ENCODE data around the gene MPL.

The MPL gene

DNA sequence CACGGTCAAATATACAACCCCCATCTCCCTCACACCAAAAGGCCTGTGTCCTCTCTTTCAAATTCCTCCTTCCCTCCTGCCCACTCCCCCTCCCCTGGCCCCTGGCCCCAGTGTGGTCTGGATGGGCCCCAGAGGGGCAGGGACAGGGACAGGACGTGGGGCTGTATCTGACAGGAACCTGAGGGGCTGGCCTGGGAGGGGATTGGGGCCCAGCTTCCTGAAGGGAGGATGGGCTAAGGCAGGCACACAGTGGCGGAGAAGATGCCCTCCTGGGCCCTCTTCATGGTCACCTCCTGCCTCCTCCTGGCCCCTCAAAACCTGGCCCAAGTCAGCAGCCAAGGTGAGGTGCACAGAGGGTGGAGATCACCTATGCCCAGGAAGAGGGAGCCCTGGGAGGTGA lies at the start of gene MPL:
TSS of gene MPL (plus strand) at position 231 of the 400 bp plus-strand sequence. CDS start at position 262, 31 bp downstream.
- no peak for DNase-seq

DNA sequence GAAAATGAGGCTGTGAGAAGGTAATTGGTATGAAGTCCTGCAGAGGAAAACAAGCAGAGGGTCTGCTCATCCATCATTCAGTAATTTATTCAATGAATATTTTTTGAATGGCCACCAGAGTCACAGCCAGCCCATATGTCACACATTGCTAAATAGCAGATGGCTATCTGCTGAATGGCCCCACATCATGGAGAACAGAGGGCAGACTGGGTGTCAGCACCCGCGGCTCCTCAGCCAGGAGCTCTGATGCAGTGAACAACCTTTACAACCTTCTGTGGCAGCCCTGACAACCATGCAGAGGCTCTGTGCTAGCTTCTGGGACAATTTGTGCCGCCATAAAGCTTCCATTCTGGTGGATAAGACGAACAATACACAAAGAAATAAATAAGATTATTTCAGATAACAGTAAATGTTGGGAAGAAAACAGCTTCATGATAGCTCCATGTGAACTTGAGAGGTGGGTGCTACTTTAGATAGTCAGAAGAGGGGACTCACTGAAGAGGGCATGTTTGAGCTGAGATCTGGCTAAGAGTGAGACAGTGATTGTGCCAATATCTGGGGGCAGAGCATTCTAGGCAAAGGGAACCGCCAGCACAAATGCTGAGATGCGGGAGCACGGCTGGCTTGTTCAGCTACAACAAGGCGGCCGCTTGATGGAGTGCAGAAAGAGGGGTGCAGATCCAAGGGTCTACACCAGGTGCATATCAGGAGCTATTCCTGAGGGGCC lies 49.4 kb upstream of the MPL start:
- DNase-seq = no peak

DNA sequence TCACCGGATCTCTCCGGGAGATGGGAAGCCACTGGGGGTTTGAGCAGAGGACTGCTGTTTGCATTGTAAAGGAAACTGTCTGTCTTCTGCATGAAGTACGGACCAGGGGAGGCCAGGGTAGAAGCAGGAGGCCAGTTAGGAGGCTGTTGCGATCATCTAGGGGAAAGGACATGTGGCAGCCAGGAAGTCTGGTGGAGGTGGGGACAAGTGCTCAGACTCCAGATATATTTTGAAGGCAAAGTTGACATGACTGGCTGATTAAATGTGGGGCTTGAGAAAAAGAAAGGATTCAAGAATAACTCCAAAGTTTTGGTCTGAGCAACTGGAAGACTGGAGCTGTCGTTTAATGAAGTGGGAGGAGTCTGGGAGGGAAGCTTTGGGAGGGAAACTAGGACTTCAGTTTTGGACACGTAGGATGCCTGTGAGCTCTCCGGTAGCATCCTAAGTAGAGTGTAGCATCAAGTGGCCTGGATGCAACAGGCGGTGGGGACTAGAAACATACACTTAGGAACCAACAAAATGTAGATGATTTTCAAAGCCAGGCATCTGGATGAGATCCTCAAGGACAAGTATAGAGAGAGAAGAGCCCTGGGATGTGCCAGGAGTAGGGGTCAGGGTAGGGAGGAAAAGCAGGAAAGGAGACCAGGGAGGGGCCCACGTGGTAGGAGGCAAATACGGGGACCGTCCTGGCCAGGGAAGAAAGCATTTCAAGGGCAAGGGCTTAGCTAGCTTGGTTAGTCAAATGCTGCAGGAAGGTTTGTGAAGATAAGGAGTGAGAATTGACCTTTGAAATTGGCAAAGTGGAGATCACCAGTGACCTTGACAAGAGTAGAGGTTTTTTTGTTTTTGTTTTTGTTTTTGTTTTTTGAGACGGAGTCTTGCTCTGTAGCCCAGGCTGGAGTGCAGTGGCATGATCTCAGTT lies 48.6 kb upstream of the MPL start:
- no peak for DNase-seq

DNA sequence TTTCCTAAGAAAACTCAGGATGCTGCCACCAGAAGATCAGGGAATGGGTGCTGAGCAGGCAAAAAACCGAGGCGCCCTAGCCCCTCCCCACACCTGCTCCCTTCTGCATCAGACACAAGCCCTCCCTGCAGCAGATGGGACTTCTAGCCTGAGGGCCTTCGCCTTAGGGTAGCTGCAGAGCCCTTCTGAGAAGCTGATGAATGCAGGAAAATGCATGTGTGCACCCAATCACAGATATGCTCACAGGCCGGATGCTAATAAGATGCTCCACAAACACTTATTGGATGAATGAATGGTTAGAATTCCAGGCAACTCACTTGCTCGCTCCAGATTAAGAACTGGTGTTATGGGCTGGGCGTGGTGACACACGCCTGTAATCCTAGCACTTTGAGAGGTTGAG lies 45.4 kb upstream of the MPL start:
- no peak for DNase-seq

DNA sequence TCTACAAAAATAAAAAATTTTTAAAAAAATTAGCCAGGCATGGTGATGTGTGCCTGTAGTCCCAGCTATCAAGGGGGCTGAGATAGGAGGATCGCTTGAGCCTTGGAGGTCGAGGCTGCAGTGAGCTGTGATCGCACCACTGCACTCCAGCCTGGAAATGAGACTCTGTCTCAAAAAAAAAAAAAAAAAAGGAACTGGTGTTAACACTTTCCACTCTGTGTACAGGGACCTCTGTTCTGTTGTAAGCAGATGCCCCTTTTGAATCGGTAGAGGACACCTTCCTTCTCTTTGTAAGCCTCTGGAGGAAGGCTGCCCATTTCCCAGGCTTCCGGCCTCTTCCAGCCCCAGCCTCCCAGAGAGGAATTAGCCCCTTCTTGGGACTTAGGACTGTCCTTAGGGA lies 44.9 kb upstream of the MPL start:
- DNase-seq = no peak

DNA sequence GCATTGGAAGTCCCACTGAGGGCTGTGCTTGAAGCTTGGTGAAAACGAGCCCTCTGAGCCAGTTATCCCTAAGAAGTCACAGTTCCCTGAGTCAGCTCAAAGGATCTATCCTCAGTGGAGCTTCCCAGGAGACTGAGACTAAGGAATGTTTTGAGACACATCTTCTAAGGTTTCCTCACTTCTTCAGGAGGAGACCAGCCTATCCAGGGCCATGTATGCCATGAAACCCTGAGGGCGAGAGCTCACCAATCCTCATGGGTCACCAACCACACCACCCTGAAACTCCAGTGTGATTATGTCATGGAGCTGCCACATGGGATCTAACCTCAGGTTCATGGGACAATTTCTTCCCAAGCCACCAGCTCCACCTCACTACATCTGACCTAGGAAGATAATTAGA lies 44.4 kb upstream of the MPL start:
- DNase-seq = no peak

DNA sequence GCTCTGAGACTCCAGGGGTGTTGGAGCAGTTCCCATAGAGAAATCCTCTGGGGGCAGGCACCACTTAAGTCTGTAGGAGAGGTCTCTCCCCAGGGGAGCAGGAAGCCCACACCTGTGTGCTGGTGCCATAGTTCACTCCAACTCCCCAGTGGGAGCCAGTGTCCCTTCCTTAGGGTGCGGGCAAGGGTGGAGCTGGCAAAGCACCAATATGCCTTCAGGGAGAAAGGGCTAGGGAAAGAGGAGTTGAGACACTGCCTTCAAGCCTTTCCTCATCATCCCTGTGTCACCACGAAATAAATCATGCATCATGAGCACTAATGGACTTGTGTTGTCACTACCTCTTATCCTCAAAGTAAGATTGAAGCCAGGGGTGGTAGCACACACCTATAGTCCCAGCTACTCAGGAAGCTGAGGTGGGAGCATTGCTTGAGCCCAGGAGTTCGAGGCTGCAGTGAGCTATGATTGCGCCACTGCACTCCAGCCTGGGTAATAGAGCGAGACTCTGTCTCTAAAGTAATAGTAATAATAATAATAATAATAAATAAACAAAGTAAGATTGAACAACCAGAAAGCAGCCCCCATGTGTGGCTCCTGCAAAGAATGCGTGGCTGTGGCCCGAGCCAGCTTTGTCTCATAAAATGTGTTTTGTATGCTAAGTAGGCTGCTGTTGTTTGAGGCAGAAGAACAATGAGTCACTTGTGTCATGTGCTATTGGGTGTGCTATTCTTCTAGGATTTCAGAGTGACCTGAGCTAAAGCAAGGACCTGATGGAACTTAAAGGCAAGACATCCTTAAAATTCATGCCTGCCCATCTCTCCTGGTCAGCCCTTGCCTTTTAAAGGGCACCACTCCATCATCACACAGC lies 43.5 kb upstream of the MPL start:
- DNase-seq = no peak

DNA sequence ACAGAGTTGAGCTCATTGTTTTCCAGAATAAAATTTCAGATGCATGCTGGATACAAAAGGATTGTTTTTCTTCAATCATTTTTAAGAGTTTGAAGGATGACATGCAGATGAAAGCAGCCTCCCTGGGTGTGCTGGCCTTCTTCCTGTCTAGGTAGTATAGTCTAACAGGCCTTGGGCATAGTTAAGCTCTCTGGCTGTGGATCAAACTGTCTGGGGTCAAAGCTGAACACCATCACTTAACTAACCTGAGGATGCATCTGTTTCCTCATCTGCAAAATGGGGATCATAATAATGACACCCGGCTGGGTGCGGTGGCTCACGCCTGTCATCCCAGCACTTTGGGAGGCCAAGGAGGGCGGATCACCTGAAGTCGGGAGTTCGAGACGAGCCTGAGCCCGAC lies 42.9 kb upstream of the MPL start:
- DNase-seq = no peak

DNA sequence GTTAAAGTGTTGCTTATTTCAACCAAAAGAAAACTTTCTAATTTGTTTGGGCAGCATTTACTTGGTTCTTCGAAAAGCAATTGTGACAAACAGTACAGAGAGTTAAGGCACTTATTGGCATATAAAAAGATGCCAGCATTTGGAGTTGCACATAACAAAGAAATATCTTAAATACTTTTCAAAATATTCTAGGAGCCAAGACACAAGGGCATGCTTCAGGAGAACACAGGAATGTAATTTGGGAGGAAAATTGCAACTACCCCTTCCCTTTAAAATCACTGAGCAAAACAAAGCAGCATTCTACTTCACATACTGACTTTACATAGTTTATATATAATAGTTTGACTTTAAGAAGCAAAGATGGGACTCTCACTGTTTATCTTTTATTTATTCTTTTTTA lies 41.4 kb upstream of the MPL start:
- no peak for DNase-seq

DNA sequence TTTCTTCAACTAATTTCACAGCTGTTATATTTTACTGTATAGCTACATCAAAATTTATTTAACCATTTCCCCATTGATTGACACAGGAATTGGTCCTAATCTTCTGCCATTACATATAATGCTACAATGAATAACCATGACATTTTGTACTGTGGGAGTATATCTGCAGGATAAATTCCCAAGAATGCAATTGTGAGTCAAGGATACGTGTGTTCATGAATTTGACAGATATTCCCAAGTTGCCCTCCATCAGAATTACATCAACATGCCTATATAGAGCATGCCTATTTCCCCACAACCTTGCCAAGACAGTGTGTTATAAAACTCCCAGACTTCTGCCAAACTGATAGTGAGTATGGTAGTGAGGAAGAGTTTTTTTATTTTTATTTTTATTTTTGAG lies 39.6 kb upstream of the MPL start:
- DNase-seq = no peak

DNA sequence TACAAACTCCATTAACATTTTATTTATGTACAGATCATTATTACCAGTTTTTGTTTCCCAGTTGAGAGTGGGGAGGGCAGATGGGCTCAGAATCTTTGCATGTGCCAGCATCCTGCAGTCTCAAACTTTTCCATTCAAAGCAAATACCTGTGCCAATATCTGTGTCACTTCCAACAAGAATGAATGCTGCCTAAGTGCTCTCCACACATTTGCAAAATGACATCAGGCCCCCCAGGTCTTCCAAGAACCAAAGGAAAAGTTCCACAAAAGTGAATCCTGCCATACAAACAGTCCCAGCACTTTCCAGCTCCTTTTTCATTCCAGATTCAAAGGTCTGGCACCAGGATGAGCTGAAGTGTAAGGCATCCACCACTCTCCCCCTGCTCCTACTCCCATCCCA lies 38.5 kb upstream of the MPL start:
- no peak for DNase-seq

DNA sequence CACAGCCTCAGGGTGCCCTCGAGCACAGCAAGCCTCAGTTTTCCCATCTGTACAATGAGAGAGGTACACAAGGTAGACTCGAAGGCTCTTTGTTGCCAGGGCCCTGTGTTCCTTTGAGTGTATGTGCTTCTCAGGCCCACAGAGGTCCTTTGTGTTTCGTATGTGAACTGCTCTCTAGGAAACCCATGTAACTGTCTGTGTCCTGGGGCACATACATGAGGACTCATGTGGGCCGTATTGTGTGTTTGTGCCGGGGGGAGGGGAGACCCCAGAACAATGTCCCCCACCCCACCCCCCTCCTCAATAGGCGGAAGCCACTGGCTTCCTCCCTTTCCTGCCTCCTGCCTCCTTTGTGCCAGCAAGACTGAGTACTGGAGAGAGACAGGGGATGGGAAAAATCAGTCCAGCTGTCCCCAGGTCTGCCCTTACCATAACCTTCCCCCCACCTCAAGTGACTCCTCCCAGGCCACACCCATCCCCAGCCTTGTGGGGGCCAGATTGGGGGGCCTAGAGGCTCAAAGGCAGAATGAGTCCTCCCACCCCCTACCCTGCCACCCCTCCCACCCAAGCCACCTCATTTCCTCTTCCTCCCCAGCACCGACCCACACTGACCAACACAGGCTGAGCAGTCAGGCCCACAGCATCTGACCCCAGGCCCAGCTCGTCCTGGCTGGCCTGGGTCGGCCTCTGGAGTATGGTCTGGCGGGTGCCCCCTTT lies 37.1 kb upstream of the MPL start, which contains the start of gene TIE1:
TSS of gene TIE1 (plus strand) at position 605 of the 717 bp plus-strand sequence. CDS start at position 695, 90 bp downstream.
- DNase-seq = no peak

DNA sequence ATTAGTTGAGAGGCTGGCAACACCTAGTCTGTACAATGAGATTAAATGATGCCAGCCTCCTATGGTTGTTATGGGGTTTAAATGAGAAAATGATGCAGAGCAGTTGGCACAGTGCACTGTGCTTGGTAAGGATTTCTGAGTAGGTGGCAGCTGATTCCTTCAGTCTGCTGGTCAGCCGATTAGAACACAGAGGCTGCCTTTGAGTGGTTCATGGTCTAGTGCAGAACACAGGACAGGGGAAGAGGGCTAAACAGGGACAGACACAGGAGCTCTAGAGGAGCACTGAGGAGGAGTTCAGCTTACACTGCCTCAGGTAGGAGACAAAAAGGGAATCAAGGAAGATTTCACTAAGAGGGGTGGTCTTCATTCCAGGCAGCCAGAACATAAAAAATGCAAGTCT lies 35.4 kb upstream of the MPL start:
- no peak for DNase-seq

DNA sequence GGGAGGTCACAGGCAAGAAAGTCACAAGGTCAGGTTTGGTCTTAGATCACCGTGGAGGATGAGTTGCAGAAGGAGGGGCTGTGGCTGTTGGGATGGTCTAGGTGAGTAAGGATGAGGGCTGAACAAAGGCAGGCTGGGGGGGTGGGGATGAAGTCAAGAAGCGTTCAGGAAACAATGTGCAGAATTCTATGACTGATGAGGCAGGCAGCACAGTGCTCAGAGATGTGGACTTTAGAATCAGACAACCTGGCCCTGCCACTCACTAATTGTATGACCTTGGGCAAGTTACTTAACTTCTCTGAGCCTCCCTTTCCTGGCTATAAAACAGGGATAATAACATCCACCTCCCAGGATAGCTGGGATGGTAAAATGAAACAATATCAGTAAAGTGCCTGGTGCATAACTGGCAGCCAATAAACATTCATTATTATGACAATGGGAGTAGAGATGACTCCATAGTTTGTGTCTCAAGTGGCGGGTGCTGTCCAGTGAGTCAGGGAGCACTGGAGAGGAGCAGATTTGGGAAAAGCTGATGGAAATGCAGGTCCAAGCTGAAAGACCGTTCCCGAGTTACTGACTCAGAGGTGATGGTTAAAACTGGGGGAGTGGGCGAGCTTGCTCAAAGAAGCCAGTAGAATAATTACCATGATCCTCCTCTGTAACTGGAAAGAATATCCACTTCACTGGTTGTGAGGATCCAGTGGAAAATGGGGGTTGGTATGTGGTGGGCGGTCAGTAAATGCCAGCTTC lies 34.7 kb upstream of the MPL start:
- no peak for DNase-seq

DNA sequence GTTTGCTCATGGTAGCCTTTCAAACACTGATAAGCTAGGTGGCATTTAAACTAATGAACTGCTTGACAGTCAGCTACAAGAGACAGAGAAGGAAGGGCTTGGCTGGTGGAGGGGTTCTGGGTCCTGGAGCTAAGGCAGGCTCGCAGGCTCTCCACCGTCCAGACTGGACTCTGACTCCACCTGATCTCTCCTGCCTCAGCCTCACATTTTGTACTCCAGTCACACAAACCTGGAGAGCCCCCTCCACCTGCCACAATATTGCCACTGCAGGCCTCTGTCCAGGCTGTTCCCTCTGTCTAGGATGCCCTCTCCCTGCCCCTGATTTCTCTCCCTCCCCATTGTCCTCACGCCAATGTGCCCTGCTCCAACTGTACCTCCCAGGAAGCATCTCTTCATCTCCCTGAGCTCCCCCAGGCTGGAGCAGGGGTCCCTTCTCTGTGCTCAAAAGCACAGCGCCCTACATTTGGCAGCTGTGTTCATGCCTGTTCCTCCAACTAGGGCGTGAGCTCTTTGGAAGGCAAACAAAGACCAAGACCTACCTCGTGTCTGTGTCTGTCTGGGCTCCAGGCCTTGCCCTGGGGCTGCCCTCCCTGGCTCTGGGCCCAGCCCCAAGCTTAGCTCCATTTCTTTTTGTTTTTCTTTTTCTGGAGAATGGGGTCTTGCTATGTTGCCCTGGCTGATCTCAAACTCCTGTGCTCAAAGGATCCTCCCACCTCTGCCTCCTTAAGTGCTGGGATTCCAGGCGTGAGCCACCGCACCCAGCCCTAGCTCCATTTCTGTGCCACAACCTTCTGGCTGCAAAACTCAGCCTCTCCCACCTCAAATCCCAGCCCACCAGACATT lies 33.9 kb upstream of the MPL start:
- no peak for DNase-seq

DNA sequence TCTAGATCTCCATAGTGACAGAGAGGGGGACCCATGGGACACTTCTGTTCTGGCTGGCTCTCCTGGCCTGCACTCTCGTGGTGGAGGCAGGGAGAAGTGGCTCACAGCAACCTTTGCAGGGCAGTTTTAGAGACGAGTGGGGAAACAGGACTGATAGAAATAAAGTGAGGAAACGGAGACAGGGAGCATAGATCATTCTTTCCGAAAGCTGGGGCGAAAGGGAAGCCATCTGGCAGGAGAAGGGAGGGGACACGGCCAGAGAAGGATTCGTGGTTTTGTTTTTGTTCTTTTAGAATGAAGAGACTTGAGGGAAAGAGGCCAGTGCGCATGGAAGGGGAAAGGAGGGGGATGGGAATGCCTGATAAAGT lies 33.3 kb upstream of the MPL start:
- DNase-seq = no peak

DNA sequence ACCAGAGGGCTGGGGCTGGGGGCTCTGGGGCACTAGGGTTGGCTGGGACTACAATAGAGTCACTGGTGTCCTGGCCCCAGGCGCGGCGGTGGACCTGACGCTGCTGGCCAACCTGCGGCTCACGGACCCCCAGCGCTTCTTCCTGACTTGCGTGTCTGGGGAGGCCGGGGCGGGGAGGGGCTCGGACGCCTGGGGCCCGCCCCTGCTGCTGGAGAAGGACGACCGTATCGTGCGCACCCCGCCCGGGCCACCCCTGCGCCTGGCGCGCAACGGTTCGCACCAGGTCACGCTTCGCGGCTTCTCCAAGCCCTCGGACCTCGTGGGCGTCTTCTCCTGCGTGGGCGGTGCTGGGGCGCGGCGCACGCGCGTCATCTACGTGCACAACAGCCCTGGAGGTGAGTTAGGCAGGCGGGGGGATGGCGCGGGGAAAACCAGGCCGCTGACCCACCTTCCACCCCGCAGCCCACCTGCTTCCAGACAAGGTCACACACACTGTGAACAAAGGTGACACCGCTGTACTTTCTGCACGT lies 32.8 kb upstream of the MPL start:
- no peak for DNase-seq

DNA sequence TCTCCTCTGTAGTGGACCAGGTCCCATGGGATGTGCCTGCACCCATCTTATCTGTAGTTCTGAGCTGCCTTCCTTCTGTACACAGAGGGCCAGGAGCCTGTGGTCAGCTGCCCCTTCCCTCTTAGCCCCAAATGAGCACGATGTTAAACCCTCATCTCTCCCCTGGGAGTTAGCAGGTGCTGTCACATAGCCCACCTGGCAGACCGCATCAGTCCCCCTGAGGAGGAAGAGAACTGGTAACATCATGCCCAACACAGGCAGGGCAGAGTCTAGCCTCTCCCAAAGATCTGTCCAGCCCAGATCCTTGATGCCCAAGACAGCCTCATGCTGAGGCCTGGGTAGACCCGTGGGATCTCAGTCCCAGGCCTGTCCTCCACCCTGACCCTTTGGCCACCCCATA lies 32.2 kb upstream of the MPL start:
- DNase-seq = no peak

DNA sequence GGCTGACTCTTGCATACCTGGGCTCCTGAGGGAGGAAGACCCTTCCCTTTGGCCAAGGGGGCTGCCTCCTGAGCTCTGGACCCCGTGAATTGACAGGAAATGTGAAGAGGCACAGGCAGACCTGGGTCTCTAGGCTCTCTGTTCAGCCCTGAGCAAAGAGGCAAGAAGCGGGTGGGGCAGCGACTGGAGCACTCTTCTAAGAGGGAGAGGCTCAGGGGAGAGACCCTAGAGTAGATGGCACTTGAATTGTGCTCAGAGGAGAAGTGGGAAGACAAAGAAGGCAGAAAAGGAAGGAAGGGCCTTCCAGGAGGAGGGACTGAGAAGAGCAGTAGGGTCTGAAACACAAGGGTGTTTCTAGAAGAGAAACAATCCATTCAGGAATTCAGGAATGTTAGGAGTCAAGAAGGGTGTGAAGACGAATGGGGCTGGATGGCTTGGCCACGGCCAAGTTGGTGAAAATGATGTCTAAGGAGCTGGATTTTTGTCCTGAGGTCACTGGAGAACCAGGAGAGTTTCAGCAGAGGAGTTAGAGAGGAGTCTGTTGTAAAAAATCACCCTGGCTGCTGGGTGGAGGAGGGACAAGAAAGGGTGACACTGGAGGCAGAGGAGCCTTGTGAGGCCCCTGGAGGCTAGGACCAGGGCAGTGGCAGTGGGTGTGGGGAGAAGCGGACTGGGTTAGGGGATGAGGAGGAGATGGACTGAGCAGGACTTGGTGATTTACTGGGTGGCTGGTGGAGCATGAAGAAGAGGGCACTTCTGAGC lies 31.5 kb upstream of the MPL start:
- no peak for DNase-seq
